GM21529 (cell line): ENCODE measurements around the gene HIBCH.
"Not testable (repeated sequence)": the region's sequence is repeated elsewhere in the genome, so short reads cannot be mapped to it uniquely, and the experiment has no call there.

ENCODE experiments used
- ATAC-seq: cut with Tn5 transposase; IDR thresholded peaks from one replicate; pipeline ENCODE4 v1.9.1; 2021; ENCODE audit not compliant: unreplicated experiment

Gene HIBCH

GRCh38 chr2:190319555-190320498, at the start of gene HIBCH:
Gene HIBCH, minus strand, starts transcription at chr2:190319826. Its CDS starts 76 bp downstream, at chr2:190319750.
- ATAC-seq = peak; percentile 95

GRCh38 chr2:190367091-190367490, 47.5 kb upstream of the HIBCH start:
- no peak for ATAC-seq

- no peak for ATAC-seq
Observed at GRCh38 chr2:190366248-190366753, 46.7 kb upstream of the HIBCH start.

- ATAC-seq = no peak
Observed at GRCh38 chr2:190365499-190366204, 46.0 kb upstream of the HIBCH start.

- ATAC-seq = no peak
Observed at GRCh38 chr2:190362894-190363293, 43.3 kb upstream of the HIBCH start.

GRCh38 chr2:190361572-190361971, 41.9 kb upstream of the HIBCH start:
- no peak for ATAC-seq

- no peak for ATAC-seq
Observed at GRCh38 chr2:190360965-190361364, 41.3 kb upstream of the HIBCH start.

GRCh38 chr2:190360561-190360960, 40.9 kb upstream of the HIBCH start:
- ATAC-seq = no peak

GRCh38 chr2:190358655-190359448, 39.2 kb upstream of the HIBCH start:
- ATAC-seq = not testable (repeated sequence)

GRCh38 chr2:190357600-190357999, 38.0 kb upstream of the HIBCH start:
- no peak for ATAC-seq

- ATAC-seq = no peak
Observed at GRCh38 chr2:190355968-190356644, 36.5 kb upstream of the HIBCH start.

- no peak for ATAC-seq
Observed at GRCh38 chr2:190354003-190354690, 34.5 kb upstream of the HIBCH start.

- ATAC-seq = no peak
Observed at GRCh38 chr2:190353537-190353899, 33.9 kb upstream of the HIBCH start.

GRCh38 chr2:190352668-190353536, 33.3 kb upstream of the HIBCH start:
- no peak for ATAC-seq

- ATAC-seq = no peak
Observed at GRCh38 chr2:190351955-190352354, 32.3 kb upstream of the HIBCH start.

- ATAC-seq = no peak
Observed at GRCh38 chr2:190350371-190350770, 30.7 kb upstream of the HIBCH start.

- peak; percentile 71 for ATAC-seq
Observed at GRCh38 chr2:190344276-190344827, 24.7 kb upstream of the HIBCH start.

- peak; percentile 55 for ATAC-seq
Observed at GRCh38 chr2:190343536-190344275, 24.1 kb upstream of the HIBCH start, which contains the start of gene INPP1. Gene INPP1, plus strand, starts transcription at chr2:190343589. Its CDS starts 16,514 bp downstream, at chr2:190360103.
